H1 (cell line): ENCODE data around the gene GTF2B. TPM values are rescaled to one million over a fixed set of nuclear protein-coding genes. Genes with fewer than 3 reads are reported as not detected.

ENCODE experiments used
- GTF2F1 ChIP-seq: IDR thresholded peaks from 2 replicates; pipeline ENCODE4 v1.6.1; 2012; ENCODE audit warnings: low read depth, low read length, improper control_type of control experiment, borderline replicate concordance
- HDAC2 ChIP-seq, 2 experiments: fragments of 300-600 bp in 1 of 2; sonication (generic) in 1 of 2; IDR thresholded peaks; 2 replicates each; pipeline ENCODE4 v1.6.1; 2011 to 2012; ENCODE audit warnings: low read depth in 2 of 2, low read length in 2 of 2, mild to moderate bottlenecking in 2 of 2, moderate library complexity in 2 of 2, borderline replicate concordance in 1 of 2, inconsistent platforms in 1 of 2
- PHF8 ChIP-seq: fragments of 200-600 bp; sonication (generic); conservative IDR thresholded peaks from 2 replicates; pipeline ENCODE4 v1.7.1; 2012; ENCODE audit warnings: low read depth, mild to moderate bottlenecking, inconsistent platforms, low read length, moderate library complexity
- POLR2A ChIP-seq, 2 experiments: IDR thresholded peaks; 1 replicate in 1 of 2; 2 replicates in 1 of 2; pipeline ENCODE4 v1.6.1; 2011; ENCODE audit warnings: low read depth in 2 of 2, low read length in 2 of 2, mild to moderate bottlenecking in 2 of 2; ENCODE audit errors: control extremely low read depth in 1 of 2
- RAD21 ChIP-seq, 2 experiments: IDR thresholded peaks in 1 of 2; conservative IDR thresholded peaks in 1 of 2; 2 replicates each; pipeline ENCODE4 v1.6.1; 2011; ENCODE audit warnings: low read depth in 2 of 2, low read length in 2 of 2, improper control_type of control experiment in 1 of 2, inconsistent platforms in 1 of 2, mild to moderate bottlenecking in 1 of 2, moderate library complexity in 1 of 2
- polyA plus RNA-seq, 7 experiments: library from polyadenylated mRNA; depleted of rRNA in 3 of 7; stranded (reverse) in 5 of 7; unstranded in 2 of 7; fragments of >200 nt in 5 of 7; fragments of 200-250 nt in 2 of 7; gene quantifications; 1 replicate in 5 of 7; 2 replicates in 1 of 7; 4 replicates in 1 of 7; pipeline versions ENCODE4 v1.2.1 to v1.2.3, GENCODE V29; 2011 to 2013; ENCODE audit warnings: missing spikeins in 2 of 7, mixed read lengths in 2 of 7
- total RNA-seq: library from RNA; stranded (reverse); fragmentation: NEBNext Ultra II Directional; extraction: Animal tissue kit (Norgen Biotek cat#: 25700); gene quantifications from 2 replicates; pipeline ENCODE4 v1.2.1, GENCODE V29; 2021
- TF ChIP-seq, protein P1 (sequence below): IDR thresholded peaks from 2 replicates; pipeline ENCODE4 v1.6.1; 2011; ENCODE audit warnings: low read length, improper control_type of control experiment

GTF2B gene
- total and polyA plus RNA-seq, 2 of the 8 experiments (the other 6 are each of a cell fraction or from before 2014, with no cell fraction given) = 14.9 to 15.6 TPM

DNA sequence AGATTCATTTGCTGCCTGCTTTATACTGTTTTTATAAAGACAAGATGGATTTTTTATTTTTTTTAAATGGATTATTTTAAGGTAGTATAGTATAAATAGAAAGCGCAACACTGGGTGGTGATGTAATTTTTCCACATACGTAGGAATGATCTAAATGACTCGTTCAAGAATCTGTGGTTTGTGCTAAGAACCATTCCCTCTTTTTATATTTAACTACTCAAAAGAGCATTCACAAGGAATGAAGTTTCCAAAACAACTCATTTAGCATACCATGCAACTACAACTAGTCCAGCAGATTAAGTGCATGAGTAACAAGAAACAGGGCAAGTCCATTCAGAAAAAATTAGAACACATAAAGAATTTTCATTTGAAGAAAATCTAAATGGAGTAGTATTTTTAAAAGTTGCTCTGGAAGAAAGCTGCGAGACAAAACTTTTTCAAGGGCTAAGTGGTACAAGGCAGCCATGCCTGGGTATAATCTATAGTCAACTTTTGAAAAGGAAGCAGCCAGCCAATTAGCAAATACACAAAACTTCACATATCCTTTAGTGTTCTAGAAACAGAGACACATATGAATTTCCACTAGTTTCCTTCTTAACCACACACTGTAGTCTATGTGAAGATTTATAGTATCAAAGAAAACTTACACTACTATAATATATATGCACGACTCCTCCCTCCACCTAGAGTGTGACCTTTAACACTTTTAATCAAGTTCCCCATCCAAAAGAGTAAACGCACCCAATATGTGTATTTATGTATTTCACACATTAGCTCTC is 23.4 kb downstream of the GTF2B start (continued):
- TF ChIP-seq PHF8 (no peak), GTF2F1 (no peak), RAD21 (IDR thresholded peaks at IDR 0.05 in 1 of 2, conservative IDR thresholded peaks at IDR 0.05 in 1 of 2; ENCODE audit: low read depth in 2 of 2, low read length in 2 of 2) (no peak), HDAC2 (IDR thresholded peaks at IDR 0.05; ENCODE audit: borderline replicate concordance in 1 of 2, low read depth in 2 of 2, low read length in 2 of 2) (no peak), POLR2A (IDR thresholded peaks at IDR 0.05; ENCODE audit: control extremely low read depth in 1 of 2, low read depth in 2 of 2, low read length in 2 of 2) (no peak)
- TF ChIP-seq, protein P1, sequence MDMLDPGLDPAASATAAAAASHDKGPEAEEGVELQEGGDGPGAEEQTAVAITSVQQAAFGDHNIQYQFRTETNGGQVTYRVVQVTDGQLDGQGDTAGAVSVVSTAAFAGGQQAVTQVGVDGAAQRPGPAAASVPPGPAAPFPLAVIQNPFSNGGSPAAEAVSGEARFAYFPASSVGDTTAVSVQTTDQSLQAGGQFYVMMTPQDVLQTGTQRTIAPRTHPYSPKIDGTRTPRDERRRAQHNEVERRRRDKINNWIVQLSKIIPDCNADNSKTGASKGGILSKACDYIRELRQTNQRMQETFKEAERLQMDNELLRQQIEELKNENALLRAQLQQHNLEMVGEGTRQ = no peak
